Iris pigment epithelial cell (primary cell): Measurements from ENCODE around the gene PPP5C.
"Not testable (repeated sequence)": the region's sequence is repeated elsewhere in the genome, so short reads cannot be mapped to it uniquely, and the experiment has no call there.

Experiments
- DNase-seq: peaks from one replicate; pipeline ENCODE4 v3.0.0-alpha.2; 2011; ENCODE audit warnings: low read depth

Gene PPP5C

GRCh38 chr19:46346821-46347571 lies at the start of gene PPP5C:
TSS of gene PPP5C (plus strand) at chr19:46347087. CDS start at chr19:46347097, 10 bp downstream.
- DNase-seq = peak; percentile 94

DNA sequence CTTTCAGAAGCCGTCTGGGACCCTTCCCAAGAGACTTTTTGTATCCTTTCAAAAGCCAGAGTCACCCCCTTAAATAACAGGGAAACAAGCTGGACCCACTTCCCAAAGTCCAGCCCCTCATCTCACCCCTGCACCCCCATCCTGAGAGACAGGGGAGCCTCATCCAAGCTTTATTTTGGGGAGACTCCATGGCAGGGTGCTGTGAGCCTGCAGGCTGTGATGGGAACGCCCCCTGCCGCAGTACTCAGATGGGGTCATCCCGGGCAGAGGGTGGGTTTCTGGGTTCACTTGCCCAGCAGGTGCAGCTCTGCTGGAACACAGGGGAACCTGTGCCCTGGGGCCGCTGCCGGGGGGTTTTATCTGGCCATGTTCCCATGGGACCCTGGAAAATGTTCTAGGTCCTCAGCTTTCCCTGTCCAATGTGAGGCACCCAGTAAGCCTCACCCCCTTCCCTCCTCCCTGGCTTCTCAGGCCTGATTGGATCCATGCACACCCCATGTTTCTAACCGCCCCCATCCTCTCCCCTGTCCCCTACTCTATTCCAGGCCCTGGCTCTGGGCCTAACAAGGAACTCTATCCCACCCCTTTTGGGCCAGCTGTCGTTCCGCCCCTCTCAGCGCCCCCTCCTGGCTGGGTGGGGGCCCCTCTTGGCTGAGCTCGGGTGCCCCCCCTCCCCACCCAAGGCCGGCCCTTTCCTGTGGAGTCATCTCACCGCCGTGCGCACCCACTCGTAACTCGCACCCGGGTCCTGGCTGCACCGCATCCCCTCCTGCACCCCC lies 49.0 kb upstream of the PPP5C start:
- DNase-seq = peak; percentile 83

DNA sequence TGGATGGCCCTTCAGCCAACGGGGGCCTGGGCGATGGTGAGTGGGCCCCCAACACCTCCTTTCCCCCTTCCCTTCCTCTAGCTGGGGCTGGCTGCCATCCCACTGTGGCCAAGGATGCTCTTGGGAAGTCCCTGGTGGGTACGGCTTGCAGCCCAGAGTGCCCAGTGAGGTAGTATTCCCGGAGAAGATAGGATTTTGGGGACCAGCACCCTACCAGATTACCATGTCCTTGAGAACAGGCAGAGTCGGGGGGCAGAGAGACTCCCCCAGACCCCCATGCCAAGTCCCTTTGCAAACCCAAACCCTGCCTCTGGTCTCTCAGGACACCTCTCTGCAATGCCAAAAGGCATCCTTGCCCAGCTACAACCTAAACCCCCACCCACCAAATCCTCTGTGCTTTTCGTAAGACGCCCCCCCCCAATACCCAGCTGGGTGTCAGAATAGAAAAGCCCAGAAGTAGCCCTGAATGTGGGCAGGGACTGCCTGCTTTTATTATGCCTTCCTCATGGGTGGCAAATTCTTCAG lies 48.3 kb upstream of the PPP5C start:
- no peak for DNase-seq

- DNase-seq = peak; percentile 90
These were observed 47.8 kb upstream of the PPP5C start for GRCh38 chr19:46299004-46299509.

DNA sequence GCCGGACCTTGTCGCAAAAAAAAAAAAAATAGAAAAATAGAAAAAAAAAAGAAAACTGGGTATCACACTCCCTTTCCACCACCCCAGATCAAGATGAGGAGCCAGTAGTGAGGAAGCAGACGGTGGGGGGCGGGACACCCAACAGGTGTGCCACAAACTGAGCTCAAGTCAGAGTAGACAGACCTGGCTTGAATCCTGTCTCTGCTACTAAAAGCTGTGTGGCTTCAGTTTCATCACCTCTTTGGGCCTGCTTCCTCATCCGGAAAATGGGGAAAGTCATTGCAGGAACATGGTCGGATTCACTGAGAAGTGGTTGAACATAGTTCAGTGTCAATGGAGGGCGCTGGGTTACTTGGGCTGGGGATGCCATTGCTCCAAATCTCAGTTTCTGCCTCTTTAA lies 47.2 kb upstream of the PPP5C start:
- peak; percentile 21 for DNase-seq

GRCh38 chr19:46303322-46303690 lies 43.6 kb upstream of the PPP5C start:
- DNase-seq = no peak

DNA sequence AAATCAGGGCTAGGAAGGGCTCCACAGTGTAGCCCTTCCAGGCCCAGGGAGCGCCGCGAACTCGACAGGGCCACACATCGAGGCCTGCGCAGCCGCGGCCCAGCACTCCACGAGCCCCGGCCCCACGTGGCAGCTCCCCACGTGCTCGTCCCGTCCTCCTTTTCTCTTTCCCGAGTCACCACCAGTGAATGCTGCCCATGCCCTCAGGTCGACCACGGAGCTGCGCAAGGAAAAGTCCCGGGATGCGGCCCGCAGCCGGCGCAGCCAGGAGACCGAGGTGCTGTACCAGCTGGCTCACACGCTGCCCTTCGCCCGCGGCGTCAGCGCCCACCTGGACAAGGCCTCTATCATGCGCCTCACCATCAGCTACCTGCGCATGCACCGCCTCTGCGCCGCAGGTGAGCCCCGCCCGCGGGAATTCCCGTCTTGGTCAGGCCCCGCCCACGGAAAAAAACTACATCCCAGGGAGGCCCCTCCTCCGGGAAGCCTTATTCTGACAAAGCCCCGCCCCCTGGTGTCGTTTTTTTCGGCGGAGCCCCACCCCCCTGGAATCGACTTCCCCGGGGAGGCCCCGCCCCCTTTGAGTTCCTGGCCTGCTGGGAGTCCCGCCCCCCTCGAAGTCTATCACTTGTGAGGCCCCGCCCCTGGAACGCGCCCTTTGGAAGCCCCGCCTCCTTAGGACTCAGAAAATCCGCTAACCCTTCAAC lies 43.0 kb upstream of the PPP5C start:
- DNase-seq = peak; percentile 72

GRCh38 chr19:46306501-46306900 lies 40.4 kb upstream of the PPP5C start:
- no peak for DNase-seq

- DNase-seq = no peak
These were observed 38.4 kb upstream of the PPP5C start for GRCh38 chr19:46308510-46308909.

DNA sequence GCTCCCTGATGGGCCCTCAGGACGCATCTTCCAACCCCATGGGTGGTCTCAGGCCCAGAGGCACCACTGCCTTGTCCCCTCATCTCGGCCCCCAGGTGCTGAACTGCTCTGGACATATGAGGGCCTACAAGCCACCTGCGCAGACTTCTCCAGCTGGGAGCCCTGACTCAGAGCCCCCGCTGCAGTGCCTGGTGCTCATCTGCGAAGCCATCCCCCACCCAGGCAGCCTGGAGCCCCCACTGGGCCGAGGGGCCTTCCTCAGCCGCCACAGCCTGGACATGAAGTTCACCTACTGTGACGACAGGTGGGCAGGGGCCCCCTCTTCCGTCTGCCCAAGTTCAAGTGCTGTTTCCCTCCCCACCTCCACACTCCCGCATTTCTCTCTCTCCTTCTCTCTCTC lies 37.8 kb upstream of the PPP5C start:
- DNase-seq = no peak

DNA sequence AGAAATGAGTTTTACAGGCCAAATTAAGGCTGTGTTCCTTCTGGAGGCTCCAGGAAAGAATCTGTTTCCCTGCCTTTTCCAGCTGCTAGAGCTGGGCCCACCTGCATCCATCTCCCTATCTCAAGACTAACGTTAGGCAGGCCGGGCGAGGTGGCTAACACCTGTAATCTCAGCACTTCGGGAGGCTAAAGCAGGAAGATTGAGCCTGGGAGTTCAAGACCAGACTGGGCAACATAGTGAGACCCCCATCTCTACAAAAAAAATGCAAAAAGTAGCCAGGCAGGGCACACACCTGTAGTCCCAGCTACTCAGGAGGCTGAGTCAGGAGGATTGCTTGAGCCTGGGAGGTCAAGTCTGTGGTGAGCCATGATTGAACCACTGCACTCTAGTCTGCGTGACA lies 35.4 kb upstream of the PPP5C start:
- no peak for DNase-seq

GRCh38 chr19:46313540-46314469 lies 33.1 kb upstream of the PPP5C start:
- peak; percentile 57 for DNase-seq

DNA sequence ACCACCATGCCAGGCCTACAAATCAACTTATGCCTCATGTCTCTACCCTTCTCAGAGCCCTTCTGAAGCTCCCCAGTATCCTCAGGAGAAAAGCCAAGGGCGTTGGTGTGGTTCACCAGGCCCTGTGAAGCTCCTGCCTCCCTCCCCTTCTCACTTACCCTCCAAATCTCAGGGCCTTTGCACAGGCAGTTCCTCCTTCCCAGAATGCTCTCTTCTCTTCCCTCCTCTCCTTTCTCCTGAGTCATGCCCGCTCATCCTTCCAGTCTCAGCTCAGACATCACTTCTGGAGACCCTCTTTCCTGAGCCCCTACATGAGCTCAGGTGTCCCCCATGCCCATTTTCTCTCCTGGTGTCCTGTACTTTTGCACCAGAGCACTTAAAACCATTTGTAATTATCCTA lies 29.5 kb upstream of the PPP5C start:
- DNase-seq = no peak

GRCh38 chr19:46319613-46320012 lies 27.3 kb upstream of the PPP5C start:
- no peak for DNase-seq

GRCh38 chr19:46320559-46320958 lies 26.3 kb upstream of the PPP5C start:
- DNase-seq = no peak

GRCh38 chr19:46321653-46322052 lies 25.2 kb upstream of the PPP5C start:
- DNase-seq = no peak

- not testable (repeated sequence) for DNase-seq
These were observed 23.7 kb upstream of the PPP5C start for GRCh38 chr19:46323227-46323626.

DNA sequence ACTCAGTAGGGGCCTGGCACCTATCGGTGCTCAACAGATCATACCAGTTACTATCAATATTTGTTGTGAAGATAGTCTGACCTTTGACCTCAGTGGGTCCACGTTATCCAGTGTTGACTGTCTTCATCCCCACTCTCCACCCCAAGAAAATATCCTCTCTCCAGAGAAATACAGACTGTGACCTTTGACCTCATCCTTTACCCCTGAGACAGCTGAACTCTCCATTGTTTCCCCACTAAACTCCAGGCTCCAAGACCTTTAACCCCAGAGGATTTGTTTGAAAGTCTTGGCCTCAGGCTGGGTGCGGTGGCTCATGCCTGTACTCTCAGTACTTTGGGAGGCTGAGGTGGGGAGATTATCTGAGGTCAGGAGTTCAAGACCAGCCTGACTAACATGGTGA lies 22.6 kb upstream of the PPP5C start:
- no peak for DNase-seq

GRCh38 chr19:46326608-46327007 lies 20.3 kb upstream of the PPP5C start:
- no peak for DNase-seq

DNA sequence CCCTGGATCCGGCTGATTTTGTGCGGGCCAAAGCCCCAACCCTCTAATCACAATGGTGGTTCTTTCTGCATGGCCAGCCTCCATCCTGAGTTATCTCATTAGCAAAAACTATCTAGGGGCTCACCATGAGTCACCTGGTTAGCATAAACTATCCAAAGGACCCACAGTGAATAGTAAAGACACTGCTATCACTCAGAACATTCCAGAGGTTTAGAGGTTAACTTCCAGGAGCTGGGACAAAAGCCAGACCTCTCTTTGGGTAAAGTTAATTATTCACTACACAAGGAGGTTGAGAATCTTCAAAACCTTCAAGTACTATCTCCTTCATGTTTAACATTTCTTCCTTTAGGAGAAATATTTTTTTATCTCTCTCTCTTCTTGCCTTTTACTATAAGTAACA lies 18.8 kb upstream of the PPP5C start:
- DNase-seq = peak; percentile 59

DNA sequence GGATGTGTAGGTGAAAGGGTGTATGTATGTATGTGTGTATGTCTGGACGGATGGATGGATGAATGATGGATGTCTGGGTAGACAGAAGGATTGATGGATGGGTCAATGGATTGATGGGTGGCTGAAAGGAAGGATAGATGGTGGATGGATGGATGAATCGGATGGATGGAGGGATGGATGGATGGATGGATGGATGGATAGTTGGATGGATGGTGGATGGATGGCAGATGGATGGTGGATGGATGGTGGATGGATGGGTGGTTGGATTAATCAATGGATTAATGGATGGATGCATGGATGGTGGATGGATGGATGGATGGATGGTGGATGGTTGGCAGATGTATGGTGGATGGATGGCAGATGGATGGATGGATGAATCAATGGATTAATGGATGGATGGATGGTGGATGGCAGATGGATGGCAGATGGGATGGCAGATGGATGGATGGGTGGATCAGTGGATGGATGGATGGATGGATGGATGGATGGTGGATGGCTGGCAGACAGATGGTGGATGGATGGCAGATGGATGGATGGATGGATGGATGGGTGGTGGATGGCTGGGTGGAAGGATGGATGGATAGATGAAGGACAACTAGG lies 16.5 kb upstream of the PPP5C start:
- no peak for DNase-seq
